ENCODE data around the gene PPP2R5E. TPM values are rescaled to one million over a fixed set of nuclear protein-coding genes. Genes with fewer than 3 reads are reported as not detected.

Gene PPP2R5E
- total and polyA plus RNA-seq, 2 donors (not counting 3 experiments of a cell fraction or from before 2014, with no cell fraction given): 4.9 to 52.5 TPM

GRCh38 chr14:63454436-63454835, 88.7 kb downstream of the PPP2R5E start:
- FAIRE-seq: no peak
- dilution Hi-C loops (cut with MboI; ENCODE audit: extremely low pct_ligation_motif_present, low sequenced_read_pairs) (no loop called here), intact Hi-C loops (cut with micrococcal nuclease) (no loop called here)
- H2AFZ ChIP-seq (ENCODE audit: low read depth, low read length): no peak overlapping the region
- POLR2A ChIA-PET: no interaction called here
- BruUV-seq (replicated peaks): no TSS peak
- H3K36me3 ChIP-seq (ENCODE audit: control insufficient read depth in 2 of 2, extremely low read depth in 1 of 2, insufficient read depth in 2 of 2, low read length in 2 of 2): no peaks in the 10 kb centered on the region
- no peaks in the 10 kb centered on the region for H3K27me3 ChIP-seq (ENCODE audit: control insufficient read depth in 2 of 2, insufficient read depth in 2 of 2, low read length in 2 of 2)
- CTCF ChIA-PET: interaction anchor here (0.6 to 1.2 kb wide), 2 partner anchors 12 to 67 kb away, joined by 3 read pairs; no protein-coding TSS in a partner anchor
- no peak for DNase-seq (ENCODE audit: low read depth, low spot score)
- peaks cover 5% of the 10 kb centered on the region for H3K4me1 ChIP-seq (ENCODE audit: control insufficient read depth, extremely low read depth, insufficient read depth, low read length)
- peaks cover 5% of the 10 kb centered on the region for H4K20me1 ChIP-seq (replicated peaks; ENCODE audit: control insufficient read depth, extremely low read depth, insufficient read depth, low read length)
- H3K4me3 ChIP-seq (replicated peaks in 1 of 3; ENCODE audit: insufficient read depth in 1 of 3, low read depth in 1 of 3, low read length in 3 of 3): no peak overlapping the region
- no peak overlapping the region for H3K9ac ChIP-seq (replicated peaks; ENCODE audit: extremely low read depth, insufficient read depth, low read length)
- H3K9me3 ChIP-seq (replicated peaks; ENCODE audit: control insufficient read depth, insufficient read depth, low read length): no peaks in the 10 kb centered on the region
- no peaks in the 10 kb centered on the region for H3K9me1 ChIP-seq (replicated peaks; ENCODE audit: control insufficient read depth, extremely low read depth, insufficient read depth, low read length)
- no peak overlapping the region for H3K27ac ChIP-seq (ENCODE audit: insufficient read depth, low read depth, low read length)
- TF ChIP-seq JUN (IDR thresholded peaks at IDR 0.05; ENCODE audit: borderline replicate concordance, insufficient read depth, insufficient read length, low read depth) (no peak), FOS (IDR thresholded peaks at IDR 0.05; ENCODE audit: borderline replicate concordance, insufficient read depth, low read length) (no peak), MAX (IDR thresholded peaks at IDR 0.05; ENCODE audit: insufficient read depth, insufficient read length) (no peak), MYC (IDR thresholded peaks at IDR 0.05; ENCODE audit: low read depth, low read length) (no peak), GATA2 (IDR thresholded peaks at IDR 0.05; ENCODE audit: insufficient read depth, insufficient read length, low read depth, low read length) (no peak), EZH2 (IDR thresholded peaks at IDR 0.05; ENCODE audit: borderline replicate concordance, low read depth, low read length, severe bottlenecking) (no peak), POLR2A (IDR thresholded peaks at IDR 0.05; ENCODE audit: low read depth, low read length) (no peak), POLR2AphosphoS5 (IDR thresholded peaks at IDR 0.05; ENCODE audit: insufficient read depth, low read depth, low read length) (no peak)
- TF ChIP-seq, protein P1, sequence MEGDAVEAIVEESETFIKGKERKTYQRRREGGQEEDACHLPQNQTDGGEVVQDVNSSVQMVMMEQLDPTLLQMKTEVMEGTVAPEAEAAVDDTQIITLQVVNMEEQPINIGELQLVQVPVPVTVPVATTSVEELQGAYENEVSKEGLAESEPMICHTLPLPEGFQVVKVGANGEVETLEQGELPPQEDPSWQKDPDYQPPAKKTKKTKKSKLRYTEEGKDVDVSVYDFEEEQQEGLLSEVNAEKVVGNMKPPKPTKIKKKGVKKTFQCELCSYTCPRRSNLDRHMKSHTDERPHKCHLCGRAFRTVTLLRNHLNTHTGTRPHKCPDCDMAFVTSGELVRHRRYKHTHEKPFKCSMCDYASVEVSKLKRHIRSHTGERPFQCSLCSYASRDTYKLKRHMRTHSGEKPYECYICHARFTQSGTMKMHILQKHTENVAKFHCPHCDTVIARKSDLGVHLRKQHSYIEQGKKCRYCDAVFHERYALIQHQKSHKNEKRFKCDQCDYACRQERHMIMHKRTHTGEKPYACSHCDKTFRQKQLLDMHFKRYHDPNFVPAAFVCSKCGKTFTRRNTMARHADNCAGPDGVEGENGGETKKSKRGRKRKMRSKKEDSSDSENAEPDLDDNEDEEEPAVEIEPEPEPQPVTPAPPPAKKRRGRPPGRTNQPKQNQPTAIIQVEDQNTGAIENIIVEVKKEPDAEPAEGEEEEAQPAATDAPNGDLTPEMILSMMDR (IDR thresholded peaks at IDR 0.05; ENCODE audit: extremely low read depth in 1 of 2, insufficient read depth in 1 of 2, low read depth in 1 of 2, low read length in 2 of 2): no peak
- H3K4me2 ChIP-seq (ENCODE audit: insufficient read depth, low read length): no peak overlapping the region
- H3K79me2 ChIP-seq (ENCODE audit: control insufficient read depth, insufficient read depth, low read length): peaks cover 63% of the 10 kb centered on the region

Measured in endothelial cell of umbilical vein (primary cell).